WERI-Rb-1 (cell line): Measurements from ENCODE around the gene VSTM2B.

ENCODE experiments used
- DNase-seq: peaks from one replicate; pipeline ENCODE4 v3.0.0-alpha.2; 2020
- H3K27ac ChIP-seq: fragments of 250-450 bp; sonication (Bioruptor Pico); 2 replicates; pipeline ENCODE4 v1.5.1; 2020; ENCODE audit warnings: mild to moderate bottlenecking, moderate library complexity
- H3K27me3 ChIP-seq: fragments of 250-450 bp; sonication (Bioruptor Pico); 2 replicates; pipeline ENCODE4 v1.5.1; 2021; ENCODE audit warnings: mild to moderate bottlenecking, low read depth, moderate library complexity; ENCODE audit not compliant: insufficient read depth, severe bottlenecking
- H3K36me3 ChIP-seq: fragments of 250-450 bp; sonication (Bioruptor Pico); 2 replicates; pipeline ENCODE4 v1.5.1; 2020; ENCODE audit warnings: mild to moderate bottlenecking, moderate library complexity
- H3K4me3 ChIP-seq: 2 replicates; pipeline ENCODE4 v1.5.1; 2011; ENCODE audit warnings: low read depth, mild to moderate bottlenecking, control low read depth, low read length
- H3K9me3 ChIP-seq: fragments of 250-450 bp; sonication (Bioruptor Pico); 2 replicates; pipeline ENCODE4 v1.5.1; 2021; ENCODE audit warnings: mild to moderate bottlenecking, moderate library complexity; ENCODE audit not compliant: severe bottlenecking
- TF ChIP-seq, protein P1 (sequence below): IDR thresholded peaks from 2 replicates; pipeline ENCODE4 v1.5.1; 2011; ENCODE audit warnings: low read depth, mild to moderate bottlenecking, control low read depth, inconsistent platforms, low read length

Gene VSTM2B

DNA sequence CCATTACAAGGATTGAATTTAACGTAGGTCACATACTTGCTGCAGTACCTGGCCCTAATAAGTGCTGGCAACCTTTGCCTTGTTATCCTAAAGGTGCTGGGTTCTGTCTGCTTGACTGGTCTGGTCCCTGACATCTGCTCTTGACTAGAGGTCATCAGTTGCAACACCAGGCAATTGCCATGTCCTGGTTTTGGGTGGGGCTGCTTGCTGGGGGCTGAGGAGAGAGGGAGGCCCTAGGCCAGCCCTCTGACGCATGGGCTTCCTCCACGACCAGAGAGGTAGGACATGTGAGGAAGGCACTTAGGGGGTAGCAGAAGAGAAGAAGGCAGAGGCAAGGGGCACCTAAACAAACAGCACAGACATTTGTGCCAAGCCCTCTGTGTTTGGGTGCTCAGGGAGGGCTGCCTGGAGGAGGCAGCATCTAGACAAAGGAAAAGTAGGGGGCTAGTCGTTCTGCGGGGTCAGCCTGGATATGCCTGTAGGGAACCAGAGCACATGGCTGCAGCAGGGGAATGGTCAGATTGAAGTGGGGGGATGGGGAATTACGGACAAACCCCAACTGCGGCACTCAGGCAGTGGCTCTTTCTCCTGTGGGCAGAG is 21.7 kb downstream of the VSTM2B start:
- Histone ChIP-seq H3K36me3 (no peaks in the 10 kb centered on the region), H3K27me3 (peaks cover 81% of the 10 kb centered on the region), H3K9me3 (no peaks in the 10 kb centered on the region), H3K4me3 (no peak overlapping the region), H3K27ac (no peak overlapping the region)
- TF ChIP-seq, protein P1, sequence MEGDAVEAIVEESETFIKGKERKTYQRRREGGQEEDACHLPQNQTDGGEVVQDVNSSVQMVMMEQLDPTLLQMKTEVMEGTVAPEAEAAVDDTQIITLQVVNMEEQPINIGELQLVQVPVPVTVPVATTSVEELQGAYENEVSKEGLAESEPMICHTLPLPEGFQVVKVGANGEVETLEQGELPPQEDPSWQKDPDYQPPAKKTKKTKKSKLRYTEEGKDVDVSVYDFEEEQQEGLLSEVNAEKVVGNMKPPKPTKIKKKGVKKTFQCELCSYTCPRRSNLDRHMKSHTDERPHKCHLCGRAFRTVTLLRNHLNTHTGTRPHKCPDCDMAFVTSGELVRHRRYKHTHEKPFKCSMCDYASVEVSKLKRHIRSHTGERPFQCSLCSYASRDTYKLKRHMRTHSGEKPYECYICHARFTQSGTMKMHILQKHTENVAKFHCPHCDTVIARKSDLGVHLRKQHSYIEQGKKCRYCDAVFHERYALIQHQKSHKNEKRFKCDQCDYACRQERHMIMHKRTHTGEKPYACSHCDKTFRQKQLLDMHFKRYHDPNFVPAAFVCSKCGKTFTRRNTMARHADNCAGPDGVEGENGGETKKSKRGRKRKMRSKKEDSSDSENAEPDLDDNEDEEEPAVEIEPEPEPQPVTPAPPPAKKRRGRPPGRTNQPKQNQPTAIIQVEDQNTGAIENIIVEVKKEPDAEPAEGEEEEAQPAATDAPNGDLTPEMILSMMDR, result no peak
- DNase-seq, result no peak

DNA sequence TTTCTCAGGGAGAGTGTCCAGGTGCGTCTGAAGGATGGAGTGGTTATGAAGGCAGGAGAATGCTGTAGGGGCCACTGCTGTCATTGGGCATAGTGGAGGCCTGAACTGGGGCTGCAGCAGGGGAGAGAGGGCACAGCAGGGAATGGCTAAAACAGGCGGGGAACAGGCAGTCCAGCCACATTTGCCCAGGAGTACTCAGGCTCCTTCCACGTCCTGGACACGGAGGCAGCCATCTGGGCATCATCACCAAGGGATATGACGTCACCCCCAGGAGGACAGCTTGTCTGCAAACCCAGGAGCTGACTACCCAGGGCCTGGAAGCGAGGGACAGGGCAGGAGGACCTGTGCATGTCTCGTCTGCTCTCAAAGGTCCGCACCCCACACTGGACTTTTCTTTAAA is 22.2 kb downstream of the VSTM2B start:
- peaks cover 79% of the 10 kb centered on the region for H3K27me3 ChIP-seq
- no peak overlapping the region for H3K4me3 ChIP-seq

DNA sequence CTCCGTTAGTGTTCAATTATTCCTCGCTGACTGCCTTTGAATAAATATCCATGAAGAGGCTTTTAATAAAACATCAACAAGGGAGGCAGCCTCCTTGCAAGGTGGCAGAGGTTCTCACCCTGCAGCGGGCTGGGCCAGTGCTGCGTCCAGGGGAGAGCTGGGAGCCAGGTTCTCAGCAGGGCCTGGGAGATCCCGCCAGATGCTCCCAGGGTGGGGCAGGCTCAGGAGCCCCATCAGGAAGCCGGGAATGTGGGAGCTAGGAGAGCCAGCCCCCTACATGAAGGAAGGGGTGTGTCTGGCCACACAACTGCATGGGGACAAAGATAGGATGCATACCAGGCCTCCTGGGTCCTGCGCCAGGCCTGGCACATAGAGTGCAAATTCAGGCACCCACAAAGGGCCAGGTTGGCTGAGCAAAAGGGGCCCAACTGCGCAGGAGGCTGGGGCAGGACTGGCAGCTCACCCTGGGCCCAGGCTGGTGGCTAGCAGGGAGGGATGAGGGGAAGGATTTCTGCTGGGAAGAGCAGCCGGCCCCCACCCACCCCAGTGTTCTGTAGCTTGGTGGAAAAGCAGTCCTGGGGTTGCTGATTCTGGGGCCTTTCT is 22.8 kb downstream of the VSTM2B start:
- Histone ChIP-seq H3K4me3 (no peak overlapping the region), H3K9me3 (no peaks in the 10 kb centered on the region), H3K27me3 (peaks cover 82% of the 10 kb centered on the region), H3K27ac (no peak overlapping the region), H3K36me3 (no peaks in the 10 kb centered on the region)
- TF ChIP-seq, protein P1, result no peak
- no peak for DNase-seq

More for the DNA sequence above, 22.2 kb downstream of the VSTM2B start:
- DNase-seq, result no peak
- Histone ChIP-seq H3K27ac (no peak overlapping the region), H3K36me3 (no peaks in the 10 kb centered on the region), H3K9me3 (no peaks in the 10 kb centered on the region)
- TF ChIP-seq, protein P1, result no peak

DNA sequence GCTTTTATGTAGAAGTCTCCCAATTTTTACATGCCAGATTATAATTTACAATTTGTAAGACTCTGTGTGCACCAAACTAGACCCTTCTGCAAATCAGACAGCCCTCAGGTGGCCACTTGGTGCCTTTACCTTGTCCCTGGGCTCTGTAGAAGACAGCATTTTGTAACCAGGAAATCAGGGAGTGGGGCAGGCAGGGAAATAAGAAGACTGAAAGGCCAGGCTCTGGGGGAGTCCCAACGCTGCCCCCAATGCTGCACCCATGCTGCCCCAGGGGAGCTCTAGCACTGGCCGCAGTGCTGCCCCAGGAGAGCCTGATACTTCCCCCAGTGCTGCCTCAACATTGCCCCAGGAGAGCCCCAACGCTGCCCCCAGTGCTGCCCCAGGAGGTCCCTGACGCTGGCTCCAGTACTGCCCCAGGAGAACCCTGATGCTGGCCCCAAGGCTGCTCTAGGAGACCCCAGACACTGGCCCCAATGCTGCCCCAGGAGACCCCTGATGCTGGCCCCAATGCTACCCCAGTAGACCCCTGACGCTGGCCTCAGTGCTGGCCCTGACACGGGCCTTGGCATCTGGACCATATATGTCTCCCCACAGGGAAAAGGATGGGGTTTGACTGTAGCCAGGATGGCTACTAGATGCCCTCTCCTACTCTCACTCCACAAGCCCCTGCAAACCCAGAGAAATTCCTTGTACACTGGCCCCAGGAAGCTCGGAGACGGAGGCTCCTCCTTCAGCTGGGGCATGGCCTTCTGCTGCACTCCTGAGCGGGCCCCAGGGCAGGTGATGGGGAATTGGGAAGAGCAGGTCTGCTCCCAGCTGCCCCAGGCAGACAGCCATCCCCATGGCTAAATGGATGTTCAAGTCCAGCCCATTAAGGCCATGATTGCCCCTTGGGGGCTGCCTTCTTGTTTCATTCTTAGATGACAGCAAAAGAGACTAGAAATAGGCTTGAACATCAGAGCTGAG is 23.6 kb downstream of the VSTM2B start:
- Histone ChIP-seq H3K27ac (no peak overlapping the region), H3K27me3 (peaks cover 83% of the 10 kb centered on the region), H3K4me3 (no peak overlapping the region), H3K9me3 (peaks cover 5% of the 10 kb centered on the region), H3K36me3 (no peaks in the 10 kb centered on the region)
- TF ChIP-seq, protein P1, result no peak
- DNase-seq, result no peak

DNA sequence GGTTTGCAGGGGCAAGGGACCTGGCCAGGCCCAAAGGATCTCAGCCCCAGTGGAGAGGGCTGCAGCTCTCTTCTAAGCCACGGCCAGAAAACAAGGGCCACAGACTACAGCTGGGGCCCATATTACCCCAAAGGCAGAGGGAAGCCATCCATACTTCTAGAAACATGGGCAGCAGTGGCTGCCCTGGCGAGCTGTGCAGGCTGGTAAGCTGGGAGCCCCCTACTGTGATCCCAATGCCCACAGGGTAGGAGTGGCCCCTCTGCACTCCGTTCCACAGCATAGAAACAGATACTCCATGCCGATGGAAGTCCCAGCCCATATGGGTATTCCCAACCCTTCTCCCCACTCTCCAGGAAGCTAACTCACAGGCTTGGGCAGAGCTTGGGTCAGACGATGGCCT is 25.1 kb downstream of the VSTM2B start:
- H3K36me3 ChIP-seq, result no peaks in the 10 kb centered on the region
- H3K4me3 ChIP-seq, result no peak overlapping the region
- H3K27ac ChIP-seq, result no peak overlapping the region
- TF ChIP-seq, protein P1, result no peak
- no peak for DNase-seq
- H3K27me3 ChIP-seq, result peaks cover 68% of the 10 kb centered on the region
- H3K9me3 ChIP-seq, result peaks cover 5% of the 10 kb centered on the region
